ENCODE results near the gene LYPD4.

LYPD4 gene

GRCh38 chr19:41804336-41804735 lies 40.1 kb downstream of the LYPD4 start:
- Histone ChIP-seq H4K20me1 (ENCODE audit: insufficient read depth, low read length) (no peaks in the 10 kb centered on the region), H3K79me2 (ENCODE audit: insufficient read depth, low read length) (no peaks in the 10 kb centered on the region), H3K4me3 (ENCODE audit: low read depth in 1 of 2, low read length in 2 of 2) (no peak overlapping the region), H3K36me3 (ENCODE audit: insufficient read depth, low read length) (no peaks in the 10 kb centered on the region), H3K27ac (ENCODE audit: low read length) (no peak overlapping the region), H3K4me2 (ENCODE audit: insufficient read depth, low read length) (no peak overlapping the region), H3K9ac (ENCODE audit: low read depth, low read length) (no peak overlapping the region), H3K27me3 (ENCODE audit: insufficient read depth, low read length, poor library complexity) (peaks cover 21% of the 10 kb centered on the region), H2AFZ (ENCODE audit: low read depth, low read length) (no peak overlapping the region), H3K4me1 (ENCODE audit: insufficient read depth, low read length) (no peaks in the 10 kb centered on the region), H3K9me3 (ENCODE audit: insufficient read depth, low read length, severe bottlenecking) (no peaks in the 10 kb centered on the region)
- no peak for ATAC-seq (ENCODE audit: insufficient read depth, low read depth)
- no peak for DNase-seq
- no peak for TF ChIP-seq CTCF (IDR thresholded peaks at IDR 0.05; ENCODE audit: borderline replicate concordance, extremely low read depth, low read length, poor library complexity, severe bottlenecking)
- no peak for TF ChIP-seq EZH2 (IDR thresholded peaks at IDR 0.05; ENCODE audit: borderline replicate concordance, low read depth, low read length, severe bottlenecking)

GRCh38 chr19:41802770-41803169 lies 41.7 kb downstream of the LYPD4 start:
- Histone ChIP-seq H3K9ac (ENCODE audit: low read depth, low read length) (no peak overlapping the region), H3K36me3 (ENCODE audit: insufficient read depth, low read length) (no peaks in the 10 kb centered on the region), H2AFZ (ENCODE audit: low read depth, low read length) (no peak overlapping the region), H3K27me3 (ENCODE audit: insufficient read depth, low read length, poor library complexity) (peaks cover 23% of the 10 kb centered on the region), H3K4me2 (ENCODE audit: insufficient read depth, low read length) (no peak overlapping the region), H3K9me3 (ENCODE audit: insufficient read depth, low read length, severe bottlenecking) (no peaks in the 10 kb centered on the region), H3K4me1 (ENCODE audit: insufficient read depth, low read length) (no peaks in the 10 kb centered on the region), H3K4me3 (ENCODE audit: low read depth in 1 of 2, low read length in 2 of 2) (no peak overlapping the region), H3K27ac (ENCODE audit: low read length) (no peak overlapping the region), H3K79me2 (ENCODE audit: insufficient read depth, low read length) (no peaks in the 10 kb centered on the region), H4K20me1 (ENCODE audit: insufficient read depth, low read length) (no peaks in the 10 kb centered on the region)
- ATAC-seq (ENCODE audit: insufficient read depth, low read depth): no peak
- no peak for DNase-seq
- TF ChIP-seq EZH2 (IDR thresholded peaks at IDR 0.05; ENCODE audit: borderline replicate concordance, low read depth, low read length, severe bottlenecking): no peak
- TF ChIP-seq CTCF (IDR thresholded peaks at IDR 0.05; ENCODE audit: borderline replicate concordance, extremely low read depth, low read length, poor library complexity, severe bottlenecking): no peak

GRCh38 chr19:41801792-41802211 lies 42.7 kb downstream of the LYPD4 start:
- Histone ChIP-seq H3K27ac (ENCODE audit: low read length) (no peak overlapping the region), H3K4me2 (ENCODE audit: insufficient read depth, low read length) (no peak overlapping the region), H3K4me1 (ENCODE audit: insufficient read depth, low read length) (no peaks in the 10 kb centered on the region)

More at GRCh38 chr19:41801792-41802211, 42.7 kb downstream of the LYPD4 start:
- TF ChIP-seq CTCF (IDR thresholded peaks at IDR 0.05; ENCODE audit: borderline replicate concordance, extremely low read depth, low read length, poor library complexity, severe bottlenecking) (no peak), EZH2 (IDR thresholded peaks at IDR 0.05; ENCODE audit: borderline replicate concordance, low read depth, low read length, severe bottlenecking) (no peak)
- Histone ChIP-seq H3K36me3 (ENCODE audit: insufficient read depth, low read length) (no peaks in the 10 kb centered on the region), H3K9ac (ENCODE audit: low read depth, low read length) (no peak overlapping the region), H3K27me3 (ENCODE audit: insufficient read depth, low read length, poor library complexity) (peaks cover 23% of the 10 kb centered on the region), H3K4me3 (ENCODE audit: low read depth in 1 of 2, low read length in 2 of 2) (no peak overlapping the region), H3K9me3 (ENCODE audit: insufficient read depth, low read length, severe bottlenecking) (no peaks in the 10 kb centered on the region), H4K20me1 (ENCODE audit: insufficient read depth, low read length) (no peaks in the 10 kb centered on the region), H3K79me2 (ENCODE audit: insufficient read depth, low read length) (no peaks in the 10 kb centered on the region), H2AFZ (ENCODE audit: low read depth, low read length) (no peak overlapping the region)
- DNase-seq (no peak), ATAC-seq (ENCODE audit: insufficient read depth, low read depth) (no peak)

Measured in DND-41 (cell line).